Epithelial cell of prostate (primary cell): ENCODE measurements around the gene GULP1.

ENCODE experiments used
- DNase-seq: peaks from one replicate; pipeline ENCODE4 v3.0.0-alpha.2; 2011; ENCODE audit warnings: low read depth, low spot score
- H3K27ac ChIP-seq: fragments of 450-650 bp; 2 replicates; pipeline ENCODE4 v1.5.1; 2017; ENCODE audit warnings: mild to moderate bottlenecking

Gene GULP1

DNA sequence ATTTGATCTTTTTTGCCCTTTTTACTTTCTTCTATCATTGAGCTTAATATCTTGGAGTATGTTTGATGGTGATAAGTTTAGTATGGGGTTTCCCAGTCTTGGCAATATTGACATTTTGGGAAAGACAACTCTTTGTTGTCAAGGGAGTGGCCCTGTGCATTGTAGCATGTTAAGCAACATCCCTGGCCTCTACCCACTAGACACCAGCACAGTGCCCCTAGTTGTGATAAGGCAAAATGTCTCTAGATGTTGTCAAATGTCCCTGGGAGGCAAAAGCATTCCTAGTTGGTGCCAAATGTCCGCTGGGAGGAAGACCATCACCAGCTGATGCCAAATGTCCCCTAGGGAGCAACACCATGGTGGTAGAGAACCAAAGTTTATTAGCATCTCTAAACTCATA, 28.2 kb downstream of the GULP1 start:
- H3K27ac ChIP-seq = no peak overlapping the region

DNA sequence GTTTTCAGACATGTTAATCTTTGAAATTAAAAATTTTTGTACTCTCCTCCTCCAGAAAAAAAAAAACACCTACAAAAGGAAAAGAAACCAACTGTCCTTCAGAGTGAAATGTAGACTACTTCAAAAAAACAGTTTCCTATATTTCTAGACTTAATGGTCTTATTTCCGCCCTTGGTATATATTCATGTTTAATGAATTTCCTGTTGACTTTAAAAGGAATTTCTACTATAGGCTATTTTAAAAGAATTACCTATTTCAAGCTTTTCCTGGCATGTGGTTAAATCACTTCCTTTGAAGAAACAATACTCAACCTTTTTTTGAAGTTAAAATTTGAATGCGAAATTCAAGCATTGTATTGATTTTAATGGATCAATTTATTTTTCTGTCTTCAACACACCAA, 29.2 kb downstream of the GULP1 start:
- DNase-seq = no peak
- H3K27ac ChIP-seq = no peak overlapping the region

More for the DNA sequence above, 28.2 kb downstream of the GULP1 start:
- no peak for DNase-seq

DNA sequence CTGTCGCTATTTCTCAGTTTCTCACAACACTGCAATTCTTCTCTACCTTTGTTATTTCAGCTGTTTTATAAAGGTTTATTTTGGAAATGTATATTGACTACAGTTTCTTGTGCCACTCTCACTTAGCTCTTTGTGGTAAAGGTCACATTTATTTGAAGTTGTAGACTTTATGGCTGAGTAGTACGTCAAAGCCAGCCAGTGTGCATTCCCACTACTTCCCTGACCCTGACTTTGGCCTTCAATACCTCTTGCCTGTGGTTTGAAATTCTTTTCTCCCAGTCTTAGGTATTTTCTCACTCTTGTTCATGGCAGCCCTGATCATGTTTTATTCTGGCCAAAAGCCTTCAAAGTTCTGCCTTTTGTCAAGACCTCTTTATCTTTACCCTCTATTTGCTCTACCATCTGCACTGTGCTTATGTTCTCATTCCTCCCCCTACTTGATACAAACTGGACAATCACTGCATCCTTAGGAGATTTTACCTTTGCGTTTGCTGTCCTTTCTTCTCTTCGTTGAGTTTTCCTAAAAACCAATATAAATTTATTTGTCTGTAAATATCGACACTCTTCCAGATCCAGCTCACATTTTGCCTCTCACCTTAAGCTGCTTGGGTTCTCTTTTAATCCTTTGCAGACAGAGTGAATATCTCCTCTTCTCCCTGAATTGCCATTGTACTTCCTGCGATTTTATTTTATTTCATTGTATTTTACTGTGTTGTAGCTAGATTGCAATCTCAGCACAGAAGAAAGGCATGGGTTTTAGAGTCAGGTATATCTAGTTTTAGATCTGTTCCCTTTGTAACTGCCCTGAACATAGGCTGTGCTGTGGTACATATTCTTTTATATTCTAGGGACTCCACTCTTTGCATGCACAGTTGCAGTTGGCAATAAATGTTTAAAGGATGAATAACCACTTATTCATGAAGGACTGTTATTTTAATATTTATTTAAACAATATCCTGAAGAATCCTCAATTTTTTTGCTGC, 31.2 kb downstream of the GULP1 start:
- no peak overlapping the region for H3K27ac ChIP-seq

DNA sequence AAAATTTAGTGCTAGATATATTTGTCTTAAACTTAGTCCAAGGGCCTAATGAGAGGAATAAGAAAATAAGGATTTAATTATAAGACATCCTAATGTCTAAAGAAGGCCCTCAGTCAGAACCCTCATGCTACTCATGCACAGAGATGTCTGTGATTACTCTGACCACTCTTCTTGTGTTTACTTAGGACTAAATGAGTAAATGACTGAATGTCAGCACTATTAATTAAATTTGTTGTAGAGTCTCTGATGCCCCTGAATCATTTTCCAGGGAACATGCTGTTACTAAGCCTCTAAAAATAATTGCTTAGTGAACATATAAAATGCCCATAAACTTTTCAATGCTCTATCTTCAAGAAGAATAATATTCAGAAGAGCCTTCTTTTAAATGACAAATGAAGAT, 32.4 kb downstream of the GULP1 start:
- DNase-seq = no peak
- no peak overlapping the region for H3K27ac ChIP-seq

More for the DNA sequence above, 31.2 kb downstream of the GULP1 start:
- no peak for DNase-seq

DNA sequence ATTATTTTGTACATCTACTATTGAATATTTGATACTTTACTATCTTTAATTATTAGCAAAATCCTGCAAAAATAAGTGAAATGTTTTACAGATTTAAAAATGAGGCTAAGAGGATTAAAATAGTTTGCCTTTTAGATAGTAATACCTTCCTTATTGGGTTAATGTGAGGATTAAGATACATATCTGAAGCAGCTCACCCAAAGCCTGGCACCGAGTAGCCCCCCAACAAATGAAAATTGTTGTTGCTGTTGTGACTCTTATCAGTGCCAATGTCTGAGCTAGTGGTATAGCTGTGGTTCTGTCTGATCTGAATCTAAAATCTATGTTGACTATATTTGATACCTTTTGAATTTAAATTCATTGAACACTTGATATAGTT, 34.6 kb downstream of the GULP1 start:
- no peak for DNase-seq
- no peak overlapping the region for H3K27ac ChIP-seq

DNA sequence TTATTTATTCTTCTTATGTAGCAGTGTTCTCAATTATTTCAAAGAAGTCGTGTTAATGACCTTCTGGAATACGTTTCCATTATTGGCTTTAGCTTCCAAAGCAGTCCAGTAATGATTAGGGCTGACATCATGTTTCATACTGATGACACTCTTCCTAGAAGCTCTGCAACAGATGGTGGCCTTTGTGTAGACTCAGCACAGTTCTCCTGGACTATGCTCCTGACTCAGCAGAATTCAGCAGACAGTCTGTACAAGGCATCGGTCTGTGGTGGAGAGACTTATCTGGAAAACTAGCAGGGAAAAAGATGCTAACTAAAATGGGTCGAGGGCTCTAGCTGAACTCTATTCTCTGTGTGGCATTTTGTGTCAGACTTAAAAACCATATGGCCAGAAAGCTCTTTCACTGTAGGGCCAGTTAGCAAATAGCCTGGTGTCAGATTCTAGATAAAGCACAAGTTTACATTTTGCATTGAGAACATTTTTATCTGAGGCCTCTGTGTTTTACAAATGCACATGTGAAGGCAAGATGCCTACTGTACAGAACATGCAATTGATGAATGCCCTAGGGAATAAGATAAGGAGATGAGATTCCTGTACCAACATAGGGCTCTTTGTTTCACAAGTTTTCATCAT, 35.1 kb downstream of the GULP1 start:
- H3K27ac ChIP-seq = no peak overlapping the region
- no peak for DNase-seq

DNA sequence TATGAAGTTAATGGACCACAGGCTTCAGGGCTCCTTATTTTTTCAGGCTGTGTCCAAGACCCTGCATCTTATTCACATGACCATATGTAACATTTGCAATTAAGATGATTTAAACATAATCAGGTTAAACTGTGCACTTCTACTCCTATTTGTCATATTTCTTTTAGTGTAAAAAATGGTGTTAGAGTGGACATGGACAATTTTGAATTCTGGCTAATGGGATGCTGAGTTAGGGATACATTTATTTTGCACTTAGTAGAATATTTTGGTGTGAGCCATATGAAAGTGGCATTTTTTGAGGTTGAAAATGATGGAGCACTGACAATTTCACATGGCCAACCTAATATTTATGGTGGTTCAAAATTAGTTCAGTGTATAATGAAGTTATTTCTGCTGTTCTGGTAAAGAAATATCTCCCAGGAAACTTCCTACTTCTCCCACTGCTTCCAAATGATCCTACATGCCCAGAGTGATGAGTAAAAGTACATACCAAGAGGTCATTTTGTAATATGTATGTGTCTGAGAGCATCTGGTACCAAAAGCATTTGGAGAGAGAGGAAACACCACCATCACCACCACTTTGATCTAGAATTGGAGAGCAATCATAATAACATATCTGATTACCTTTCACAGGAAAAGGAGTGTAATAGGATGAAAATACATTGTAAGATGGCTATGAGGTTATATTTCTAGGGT, 36.0 kb downstream of the GULP1 start:
- no peak for DNase-seq

DNA sequence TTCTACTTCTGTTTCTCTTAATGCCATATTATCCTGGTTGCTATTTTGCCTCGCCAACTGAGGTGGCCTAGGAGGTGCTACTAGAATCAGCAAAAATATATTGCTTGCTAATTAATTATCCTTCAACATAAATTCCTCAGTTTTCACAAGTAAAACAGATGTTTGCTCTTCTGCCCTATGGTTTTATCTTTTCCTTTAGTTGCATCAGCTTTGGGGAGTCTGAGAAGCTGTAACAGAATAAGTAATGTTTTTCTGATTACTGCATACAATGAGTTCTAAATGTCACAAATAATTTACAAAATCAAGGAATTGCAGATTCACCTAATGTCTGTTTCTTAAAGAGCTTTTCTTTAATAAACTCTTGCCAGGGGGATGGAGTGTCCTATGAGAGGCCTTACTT, 36.7 kb downstream of the GULP1 start:
- no peak overlapping the region for H3K27ac ChIP-seq
- no peak for DNase-seq

More for the DNA sequence above, 36.0 kb downstream of the GULP1 start:
- no peak overlapping the region for H3K27ac ChIP-seq

DNA sequence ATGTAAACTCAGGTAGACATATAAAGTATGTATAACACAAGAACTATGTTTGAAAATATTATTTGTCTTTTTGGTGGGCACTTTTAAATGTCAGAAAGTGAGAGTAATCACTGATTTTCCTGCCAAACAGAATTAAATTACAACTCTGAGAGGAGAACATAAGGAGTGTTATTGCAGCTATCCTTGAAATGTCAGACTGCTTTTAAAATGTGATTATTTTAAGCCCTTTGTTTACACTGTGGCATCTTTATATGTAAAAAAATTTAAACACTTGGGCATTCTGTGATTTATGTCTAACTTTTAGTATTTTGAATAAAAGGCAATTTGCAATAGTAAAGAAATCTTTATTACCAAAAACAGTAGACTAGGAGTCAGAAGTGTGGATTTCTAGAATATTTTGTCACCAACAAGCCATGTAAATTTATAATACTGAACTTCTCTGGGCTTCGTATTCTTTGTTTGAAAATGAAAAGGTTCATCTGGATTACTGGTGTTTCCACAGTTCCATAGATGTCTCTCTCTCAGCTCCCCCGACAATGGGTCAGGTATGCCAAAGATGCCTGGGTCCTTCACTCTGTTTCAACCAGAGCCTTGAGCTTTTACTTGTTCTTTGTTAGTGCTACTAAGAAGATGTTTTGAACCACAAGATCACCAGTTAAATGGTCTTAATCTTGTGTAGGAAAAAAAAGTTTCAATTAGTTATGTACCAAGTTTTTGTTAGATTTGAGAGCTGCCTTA, 38.8 kb downstream of the GULP1 start:
- no peak overlapping the region for H3K27ac ChIP-seq
- no peak for DNase-seq

DNA sequence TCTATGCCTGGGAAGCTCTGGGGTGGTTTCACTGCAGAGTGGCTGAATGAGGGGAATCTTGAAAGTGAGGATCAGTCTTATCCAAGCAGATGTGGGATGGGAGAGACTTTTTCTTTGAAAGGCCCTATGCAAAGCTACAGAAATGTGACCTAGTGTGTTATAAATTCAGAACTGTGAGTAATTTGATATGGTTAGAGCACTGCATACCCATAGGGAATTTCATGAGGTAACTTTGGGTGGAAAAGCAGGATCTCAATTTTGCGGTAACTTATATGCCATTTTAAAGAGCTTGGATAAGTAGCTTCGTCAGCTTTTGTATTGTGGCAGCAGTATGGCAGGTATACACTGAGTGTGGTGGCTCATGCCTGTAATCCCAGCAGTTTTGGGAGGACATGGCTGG, 40.9 kb downstream of the GULP1 start:
- no peak overlapping the region for H3K27ac ChIP-seq
- no peak for DNase-seq

DNA sequence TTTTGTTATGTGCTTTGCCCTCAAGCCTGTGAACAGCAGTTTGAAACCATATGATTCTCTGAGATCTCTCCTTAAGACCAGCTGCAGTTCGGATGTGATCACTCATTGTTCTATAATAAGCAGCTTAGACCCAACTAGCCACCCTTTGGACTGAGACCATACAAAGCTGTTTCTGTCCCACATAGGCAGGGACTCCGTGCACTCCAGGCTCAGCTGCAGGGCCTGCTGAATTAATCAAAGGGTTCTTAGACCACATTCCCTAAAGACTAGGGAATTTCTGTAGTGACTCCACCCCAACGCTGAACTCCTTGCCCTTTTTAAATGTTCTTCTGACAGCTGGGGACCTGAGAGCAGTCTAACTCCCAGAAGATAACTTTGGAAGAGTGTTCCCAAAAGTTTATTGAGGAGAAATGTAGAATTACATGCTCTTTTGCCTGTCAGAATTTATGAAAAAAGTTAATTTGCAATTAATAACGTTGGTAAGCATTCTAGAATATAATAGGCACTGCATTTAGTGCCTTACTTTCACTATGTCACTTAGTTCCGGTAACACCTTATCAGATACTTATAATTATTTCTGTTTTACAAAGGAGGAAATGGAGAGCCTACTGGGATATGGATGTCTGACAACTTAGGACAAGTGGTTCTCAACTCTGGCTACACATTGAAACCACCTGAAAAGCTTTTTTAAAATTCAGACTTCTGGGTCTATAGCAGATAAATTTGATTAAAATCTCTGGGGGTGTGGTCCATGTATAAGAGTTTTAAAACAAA, 42.3 kb downstream of the GULP1 start:
- no peak overlapping the region for H3K27ac ChIP-seq
- no peak for DNase-seq

DNA sequence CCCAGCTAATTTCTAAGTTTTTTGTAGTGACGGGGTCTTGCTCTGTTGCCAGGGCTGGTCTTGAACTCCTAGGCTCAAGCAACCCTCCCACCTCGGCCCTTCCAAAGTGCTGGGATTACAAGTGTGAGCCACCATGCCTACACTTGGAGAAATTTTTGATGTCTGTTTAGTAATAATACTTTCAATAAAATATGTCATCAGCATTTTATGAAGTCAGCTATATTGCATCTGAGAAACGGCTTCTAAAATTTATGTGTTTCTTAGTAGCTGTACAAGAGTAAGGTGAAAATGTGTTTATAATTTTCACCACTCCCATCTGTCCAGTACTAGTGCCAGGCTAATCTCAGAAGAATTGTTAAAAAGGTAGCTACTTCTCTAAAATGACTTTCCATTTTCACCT, 46.8 kb downstream of the GULP1 start:
- no peak overlapping the region for H3K27ac ChIP-seq
- DNase-seq = no peak

DNA sequence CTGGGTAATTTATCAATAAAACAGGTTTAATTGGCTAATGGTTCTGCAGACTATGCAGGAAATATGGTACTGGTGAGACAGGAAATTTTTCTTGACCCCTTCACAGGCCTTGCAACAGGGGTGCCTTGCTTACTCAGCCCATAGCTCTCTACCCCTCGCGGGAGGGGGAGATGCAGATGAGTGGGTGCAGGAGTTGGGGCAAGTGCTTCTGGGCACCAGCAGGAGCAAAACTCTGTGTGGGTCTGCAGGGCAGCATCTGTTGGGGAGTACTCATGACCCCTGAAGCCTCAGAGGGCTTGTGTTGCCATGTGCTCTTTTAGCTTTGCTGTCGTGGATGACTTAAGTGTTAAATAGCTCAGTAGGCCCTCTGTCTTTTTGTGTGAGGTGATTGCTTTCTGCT, 48.6 kb downstream of the GULP1 start:
- H3K27ac ChIP-seq = no peak overlapping the region
- DNase-seq = no peak

DNA sequence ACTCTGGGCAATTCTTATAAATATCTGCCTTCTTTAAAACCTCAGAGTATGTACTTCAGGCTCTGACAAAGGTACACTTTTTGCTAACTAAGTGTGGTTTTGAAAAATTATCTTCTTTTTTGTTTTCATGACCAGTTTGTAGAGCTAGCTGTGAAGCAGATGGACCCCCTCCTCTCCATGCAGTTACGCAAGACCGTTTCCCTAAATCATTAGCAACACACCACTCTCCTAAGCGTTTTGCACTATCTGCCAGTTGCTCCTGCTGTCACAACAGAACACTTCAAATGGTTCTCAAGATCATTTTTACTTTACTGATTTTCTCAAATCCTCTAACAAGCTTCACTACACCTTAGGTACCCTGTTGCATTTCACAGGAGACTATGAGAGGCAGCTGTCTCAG, 53.3 kb downstream of the GULP1 start:
- DNase-seq = no peak
- H3K27ac ChIP-seq = no peak overlapping the region

DNA sequence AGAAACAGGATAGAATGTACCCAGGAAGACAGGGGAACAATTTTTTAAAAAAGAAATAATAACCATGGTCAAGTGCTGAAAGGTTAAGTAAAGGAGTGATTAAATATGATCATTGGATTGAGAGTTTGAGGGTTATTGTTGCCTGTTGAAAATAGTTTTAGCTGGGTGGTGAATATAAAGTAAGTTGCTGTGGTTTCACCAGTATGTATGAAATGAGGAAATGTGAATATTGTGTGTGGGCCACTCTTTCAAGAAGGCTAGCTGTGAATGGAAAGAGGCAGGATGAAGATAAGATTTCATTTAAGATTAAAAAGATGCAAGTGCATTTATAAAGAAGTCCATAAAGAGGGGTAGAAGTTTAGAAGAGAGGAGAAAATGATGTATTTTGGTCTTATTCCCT, 53.8 kb downstream of the GULP1 start:
- H3K27ac ChIP-seq = no peak overlapping the region
- no peak for DNase-seq

DNA sequence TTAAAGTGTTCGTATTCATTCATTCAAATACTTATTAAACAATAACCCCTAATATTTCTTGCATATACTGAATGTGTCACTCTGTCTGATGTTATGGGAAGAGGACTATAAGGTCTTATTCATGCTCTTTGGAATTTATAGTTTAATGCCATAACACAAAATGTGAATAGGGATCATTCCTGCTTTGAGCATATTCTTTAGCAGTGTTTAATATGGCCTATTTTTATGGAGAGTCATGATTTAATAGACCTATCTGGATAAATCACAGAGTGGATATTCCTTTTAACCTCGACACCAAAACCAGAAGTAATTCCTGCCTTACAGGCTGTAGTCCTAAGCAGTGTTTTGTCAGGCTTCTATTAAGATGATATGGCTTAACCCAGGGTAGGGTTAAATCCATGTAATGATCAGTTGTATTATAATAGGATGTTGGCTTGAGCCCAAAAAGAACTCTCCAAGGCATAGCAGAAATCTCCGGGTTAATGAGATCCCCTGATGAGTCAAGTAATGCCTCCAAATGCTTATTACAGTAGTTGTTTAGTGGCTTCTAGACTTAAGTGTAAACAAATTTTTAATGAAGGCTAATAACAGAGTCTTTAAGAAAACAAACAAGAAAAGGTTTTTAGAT, 54.3 kb downstream of the GULP1 start:
- no peak overlapping the region for H3K27ac ChIP-seq
- DNase-seq = no peak

DNA sequence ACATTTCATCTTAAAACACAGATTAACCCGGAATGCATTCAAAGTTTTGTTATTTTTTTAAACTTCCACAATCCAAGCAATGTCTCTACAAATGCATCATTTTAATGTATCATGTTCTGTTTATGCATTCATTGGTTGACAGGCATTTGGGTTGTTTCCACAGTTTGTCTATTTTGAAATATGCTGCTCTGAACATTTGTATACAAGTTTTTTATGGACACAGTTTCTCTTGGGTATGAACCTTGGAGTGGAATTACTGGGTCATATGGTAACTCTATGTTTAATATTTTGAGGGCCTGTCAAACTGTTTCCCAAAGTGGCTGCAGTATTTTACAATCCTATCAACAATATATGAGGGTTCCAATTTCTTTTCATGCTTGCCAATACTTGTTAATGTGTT, 57.3 kb downstream of the GULP1 start:
- DNase-seq = no peak

DNA sequence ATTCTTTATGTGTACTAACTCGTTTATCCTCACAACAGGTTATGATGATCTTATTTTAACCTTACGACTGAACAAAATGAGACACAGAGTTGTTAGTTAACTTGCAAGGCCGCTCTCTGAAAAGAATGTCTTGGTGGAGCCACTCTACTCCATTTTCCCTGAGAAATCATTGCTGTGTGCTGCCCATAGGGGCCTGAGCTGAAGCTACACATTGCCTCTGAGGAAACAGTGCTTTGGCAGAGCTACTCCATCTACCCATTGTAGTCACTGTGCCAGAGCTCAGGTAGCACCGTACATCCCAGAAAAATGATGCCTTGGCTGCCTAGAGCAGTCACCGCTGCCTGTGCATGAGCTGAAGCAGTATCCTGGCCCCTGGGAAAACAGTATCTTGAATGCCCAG, 61.6 kb downstream of the GULP1 start:
- H3K27ac ChIP-seq = no peak overlapping the region
- no peak for DNase-seq

More for the DNA sequence above, 57.3 kb downstream of the GULP1 start:
- no peak overlapping the region for H3K27ac ChIP-seq
